ENCODE measurements around the gene ADPRM.

DNA sequence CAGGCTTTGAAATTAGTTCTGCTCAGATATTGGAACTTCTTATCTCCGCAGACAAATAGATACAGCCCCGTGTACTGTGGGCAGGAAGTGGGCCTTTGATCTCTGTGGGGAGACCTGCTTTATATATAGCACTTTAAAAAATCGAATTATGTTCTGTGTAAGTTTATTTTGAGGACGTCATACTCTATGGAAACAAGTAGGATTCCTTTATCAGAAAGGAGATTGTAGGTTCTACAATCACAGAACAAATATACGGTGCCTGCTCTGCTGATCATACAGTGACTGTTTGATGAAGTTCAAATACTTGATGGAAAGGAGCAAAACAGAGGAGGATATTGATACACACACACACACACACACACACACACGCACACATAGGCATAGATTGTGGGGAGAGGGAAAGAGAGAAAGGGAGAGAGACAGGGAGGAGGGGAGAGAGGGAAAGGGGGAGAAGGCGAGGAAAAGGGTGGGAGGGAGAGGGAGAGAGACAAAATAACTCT is 47.2 kb downstream of the ADPRM start:
- TF ChIP-seq, protein P1, sequence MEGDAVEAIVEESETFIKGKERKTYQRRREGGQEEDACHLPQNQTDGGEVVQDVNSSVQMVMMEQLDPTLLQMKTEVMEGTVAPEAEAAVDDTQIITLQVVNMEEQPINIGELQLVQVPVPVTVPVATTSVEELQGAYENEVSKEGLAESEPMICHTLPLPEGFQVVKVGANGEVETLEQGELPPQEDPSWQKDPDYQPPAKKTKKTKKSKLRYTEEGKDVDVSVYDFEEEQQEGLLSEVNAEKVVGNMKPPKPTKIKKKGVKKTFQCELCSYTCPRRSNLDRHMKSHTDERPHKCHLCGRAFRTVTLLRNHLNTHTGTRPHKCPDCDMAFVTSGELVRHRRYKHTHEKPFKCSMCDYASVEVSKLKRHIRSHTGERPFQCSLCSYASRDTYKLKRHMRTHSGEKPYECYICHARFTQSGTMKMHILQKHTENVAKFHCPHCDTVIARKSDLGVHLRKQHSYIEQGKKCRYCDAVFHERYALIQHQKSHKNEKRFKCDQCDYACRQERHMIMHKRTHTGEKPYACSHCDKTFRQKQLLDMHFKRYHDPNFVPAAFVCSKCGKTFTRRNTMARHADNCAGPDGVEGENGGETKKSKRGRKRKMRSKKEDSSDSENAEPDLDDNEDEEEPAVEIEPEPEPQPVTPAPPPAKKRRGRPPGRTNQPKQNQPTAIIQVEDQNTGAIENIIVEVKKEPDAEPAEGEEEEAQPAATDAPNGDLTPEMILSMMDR (IDR thresholded peaks at IDR 0.05): no peak
- TF ChIP-seq POLR2AphosphoS5 (IDR thresholded peaks at IDR 0.05; ENCODE audit: low read depth, low read length) (no peak), SIN3A (IDR thresholded peaks at IDR 0.05; ENCODE audit: borderline replicate concordance, insufficient read depth, low read depth, low read length) (no peak)
- TF ChIP-seq, protein P2, sequence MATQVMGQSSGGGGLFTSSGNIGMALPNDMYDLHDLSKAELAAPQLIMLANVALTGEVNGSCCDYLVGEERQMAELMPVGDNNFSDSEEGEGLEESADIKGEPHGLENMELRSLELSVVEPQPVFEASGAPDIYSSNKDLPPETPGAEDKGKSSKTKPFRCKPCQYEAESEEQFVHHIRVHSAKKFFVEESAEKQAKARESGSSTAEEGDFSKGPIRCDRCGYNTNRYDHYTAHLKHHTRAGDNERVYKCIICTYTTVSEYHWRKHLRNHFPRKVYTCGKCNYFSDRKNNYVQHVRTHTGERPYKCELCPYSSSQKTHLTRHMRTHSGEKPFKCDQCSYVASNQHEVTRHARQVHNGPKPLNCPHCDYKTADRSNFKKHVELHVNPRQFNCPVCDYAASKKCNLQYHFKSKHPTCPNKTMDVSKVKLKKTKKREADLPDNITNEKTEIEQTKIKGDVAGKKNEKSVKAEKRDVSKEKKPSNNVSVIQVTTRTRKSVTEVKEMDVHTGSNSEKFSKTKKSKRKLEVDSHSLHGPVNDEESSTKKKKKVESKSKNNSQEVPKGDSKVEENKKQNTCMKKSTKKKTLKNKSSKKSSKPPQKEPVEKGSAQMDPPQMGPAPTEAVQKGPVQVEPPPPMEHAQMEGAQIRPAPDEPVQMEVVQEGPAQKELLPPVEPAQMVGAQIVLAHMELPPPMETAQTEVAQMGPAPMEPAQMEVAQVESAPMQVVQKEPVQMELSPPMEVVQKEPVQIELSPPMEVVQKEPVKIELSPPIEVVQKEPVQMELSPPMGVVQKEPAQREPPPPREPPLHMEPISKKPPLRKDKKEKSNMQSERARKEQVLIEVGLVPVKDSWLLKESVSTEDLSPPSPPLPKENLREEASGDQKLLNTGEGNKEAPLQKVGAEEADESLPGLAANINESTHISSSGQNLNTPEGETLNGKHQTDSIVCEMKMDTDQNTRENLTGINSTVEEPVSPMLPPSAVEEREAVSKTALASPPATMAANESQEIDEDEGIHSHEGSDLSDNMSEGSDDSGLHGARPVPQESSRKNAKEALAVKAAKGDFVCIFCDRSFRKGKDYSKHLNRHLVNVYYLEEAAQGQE (IDR thresholded peaks at IDR 0.05; ENCODE audit: insufficient read depth in 1 of 2, low read depth in 2 of 2, low read length in 1 of 2): no peak

Data from Panc1 (cell line).